ENCODE data around the gene CD300A. TPM values are rescaled to one million over a fixed set of nuclear protein-coding genes. Genes with fewer than 3 reads are reported as not detected.

The CD300A gene
- total RNA-seq, 1 experiment from 2014 or later = not detected

DNA sequence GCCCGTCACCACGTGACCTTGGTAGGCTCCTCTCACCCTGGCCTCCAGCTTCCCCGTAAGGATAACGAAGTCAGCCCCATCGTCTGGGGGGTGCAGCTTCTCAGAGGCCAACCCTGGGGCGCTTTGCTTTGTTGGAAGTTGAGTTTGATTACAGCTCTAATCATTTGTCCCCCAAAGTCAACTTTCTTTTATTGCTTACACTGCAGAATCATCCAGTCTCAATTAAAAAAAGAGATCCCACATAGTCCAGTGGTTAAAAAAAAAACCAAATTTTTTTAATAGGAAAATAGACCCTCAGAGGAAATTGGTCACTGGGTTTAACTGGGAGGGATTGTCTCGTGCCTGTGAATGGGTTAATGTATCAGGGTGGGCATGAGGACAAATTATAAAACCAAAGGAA is 42.3 kb upstream of the CD300A start:
- CTCF ChIA-PET = no interaction called here
- no peaks in the 10 kb centered on the region for H3K27me3 ChIP-seq (ENCODE audit: low read length)
- POLR2A ChIA-PET (ENCODE audit: unreplicated experiment) = interaction anchor here (0.7 kb wide), 1 partner anchor 29 kb away, joined by 5 read pairs; no protein-coding TSS in a partner anchor
- H3K4me1 ChIP-seq (ENCODE audit: insufficient read depth, low read length) = peaks cover 18% of the 10 kb centered on the region
- no peak overlapping the region for H3K4me3 ChIP-seq (ENCODE audit: low read length)
- intact Hi-C loops (cut with micrococcal nuclease) = no loop called here
- H3K9me2 ChIP-seq (replicated peaks; ENCODE audit: low read length) = no peaks in the 10 kb centered on the region
- no peaks in the 10 kb centered on the region for H3K9me3 ChIP-seq (ENCODE audit: low read length)
- no peak overlapping the region for H3K4me2 ChIP-seq (ENCODE audit: low read length)
- H3K79me2 ChIP-seq (ENCODE audit: low read length) = no peaks in the 10 kb centered on the region
- ATAC-seq = no peak
- no peaks in the 10 kb centered on the region for H3F3A ChIP-seq (ENCODE audit: low read length, unreplicated experiment)
- H3K9ac ChIP-seq (ENCODE audit: low read length) = no peak overlapping the region
- H3K27ac ChIP-seq (ENCODE audit: low read length) = no peak overlapping the region
- H2AFZ ChIP-seq (ENCODE audit: low read length) = no peak overlapping the region
- no TSS peak for BruUV-seq (replicated peaks)
- DNase-seq = no peak
- TF ChIP-seq EZH2phosphoT487 (IDR thresholded peaks at IDR 0.05; ENCODE audit: borderline replicate concordance, low read length) (no peak), CTCF (conservative IDR thresholded peaks at IDR 0.05; ENCODE audit: low read depth, low read length) (no peak), EZH2 (IDR thresholded peaks at IDR 0.05; ENCODE audit: low read length, unreplicated experiment) (no peak)
- no peaks in the 10 kb centered on the region for H3K36me3 ChIP-seq (ENCODE audit: low read depth, low read length)
- no peaks in the 10 kb centered on the region for H4K20me1 ChIP-seq (ENCODE audit: low read length)

- ChIA-PET CTCF (no interaction called here), POLR2A (ENCODE audit: unreplicated experiment) (interaction anchor here (0.6 kb wide), 1 partner anchor 69 kb away, joined by 5 read pairs; no protein-coding TSS in a partner anchor)
- H3F3A ChIP-seq (ENCODE audit: low read length, unreplicated experiment) = no peaks in the 10 kb centered on the region
- H3K4me1 ChIP-seq (ENCODE audit: insufficient read depth, low read length) = peaks cover 23% of the 10 kb centered on the region
- no peak overlapping the region for H3K9ac ChIP-seq (ENCODE audit: low read length)
- ATAC-seq = no peak
- no peak overlapping the region for H3K4me2 ChIP-seq (ENCODE audit: low read length)
- no peaks in the 10 kb centered on the region for H4K20me1 ChIP-seq (ENCODE audit: low read length)
- intact Hi-C loops (cut with micrococcal nuclease) = no loop called here
- TF ChIP-seq EZH2phosphoT487 (IDR thresholded peaks at IDR 0.05; ENCODE audit: borderline replicate concordance, low read length) (no peak), CTCF (conservative IDR thresholded peaks at IDR 0.05; ENCODE audit: low read depth, low read length) (no peak), EZH2 (IDR thresholded peaks at IDR 0.05; ENCODE audit: low read length, unreplicated experiment) (no peak)
- no peaks in the 10 kb centered on the region for H3K27me3 ChIP-seq (ENCODE audit: low read length)
- no peaks in the 10 kb centered on the region for H3K36me3 ChIP-seq (ENCODE audit: low read depth, low read length)
- BruUV-seq (replicated peaks) = no TSS peak
- no peaks in the 10 kb centered on the region for H3K79me2 ChIP-seq (ENCODE audit: low read length)
- no peak overlapping the region for H3K4me3 ChIP-seq (ENCODE audit: low read length)
- H3K27ac ChIP-seq (ENCODE audit: low read length) = no peak overlapping the region
- no peak for DNase-seq
- no peaks in the 10 kb centered on the region for H3K9me3 ChIP-seq (ENCODE audit: low read length)
- no peaks in the 10 kb centered on the region for H3K9me2 ChIP-seq (replicated peaks; ENCODE audit: low read length)
- no peak overlapping the region for H2AFZ ChIP-seq (ENCODE audit: low read length)
Observed at GRCh38 chr17:74424657-74425056, 41.8 kb upstream of the CD300A start.

GRCh38 chr17:74426551-74427047 is 39.8 kb upstream of the CD300A start:
- no peak for TF ChIP-seq EZH2 (IDR thresholded peaks at IDR 0.05; ENCODE audit: low read length, unreplicated experiment)
- no peak for TF ChIP-seq EZH2phosphoT487 (IDR thresholded peaks at IDR 0.05; ENCODE audit: borderline replicate concordance, low read length)
- no peak for TF ChIP-seq CTCF (conservative IDR thresholded peaks at IDR 0.05; ENCODE audit: low read depth, low read length)
- Histone ChIP-seq H3K4me3 (ENCODE audit: low read length) (no peak overlapping the region), H3F3A (ENCODE audit: low read length, unreplicated experiment) (peaks cover 3% of the 10 kb centered on the region), H3K79me2 (ENCODE audit: low read length) (peaks cover 2% of the 10 kb centered on the region; the same call in 1 of the 2 replicates), H3K36me3 (ENCODE audit: low read depth, low read length) (no peaks in the 10 kb centered on the region), H4K20me1 (ENCODE audit: low read length) (no peaks in the 10 kb centered on the region), H3K9me2 (replicated peaks; ENCODE audit: low read length) (no peaks in the 10 kb centered on the region), H3K27ac (ENCODE audit: low read length) (no peak overlapping the region), H3K27me3 (ENCODE audit: low read length) (no peaks in the 10 kb centered on the region), H3K9ac (ENCODE audit: low read length) (no peak overlapping the region), H3K9me3 (ENCODE audit: low read length) (no peaks in the 10 kb centered on the region), H3K4me1 (ENCODE audit: insufficient read depth, low read length) (peaks cover 40% of the 10 kb centered on the region), H3K4me2 (ENCODE audit: low read length) (no peak overlapping the region), H2AFZ (ENCODE audit: low read length) (no peak overlapping the region)
- BruUV-seq (replicated peaks) = no TSS peak
- ChIA-PET CTCF (no interaction called here), POLR2A (ENCODE audit: unreplicated experiment) (no interaction called here)
- ATAC-seq (no peak), DNase-seq (no peak)
- intact Hi-C loops (cut with micrococcal nuclease) = no loop called here
